ENCODE data around the gene CYBC1. TPM values are rescaled to one million over a fixed set of nuclear protein-coding genes. Genes with fewer than 3 reads are reported as not detected.

The CYBC1 gene
- total RNA-seq (28.9 TPM), polyA plus RNA-seq (ENCODE audit: insufficient read depth in 1 of 8, insufficient read length in 8 of 8, low replicate concordance in 1 of 8) (10 to 100 TPM; 30.7 to 53.5 (median 35.2) TPM)
- long read RNA-seq, donor 1, partial matches to known transcripts = 0 of 2 reads
- long read RNA-seq, donor 1, other reads (novel, unspliced or antisense) = 0 of 2 reads
- long read RNA-seq, donor 2 = 0 reads
- long read RNA-seq, donor 3, transcript CYBC1-201 (7 exons, 2,093 nt) = major isoform, 9 of 15 reads
- long read RNA-seq, donor 3, partial matches to known transcripts = 0 of 15 reads
- long read RNA-seq, donor 3, other reads (novel, unspliced or antisense) = 0 of 15 reads
- long read RNA-seq, donor 4, full-length matches to known transcripts = 8 of 8 reads
- long read RNA-seq, donor 4, partial matches to known transcripts = 0 of 8 reads
- long read RNA-seq, donor 4, other reads (novel, unspliced or antisense) = 0 of 8 reads
- long read RNA-seq, donor 5, transcript CYBC1-201 (7 exons, 2,093 nt) = major isoform, 11 of 24 reads
- long read RNA-seq, donor 5, partial matches to known transcripts = 5 of 24 reads
- long read RNA-seq, donor 5, other reads (novel, unspliced or antisense) = 0 of 24 reads
- long read RNA-seq, donor 6, transcript CYBC1-201 (7 exons, 2,093 nt) = major isoform, 6 of 7 reads
- long read RNA-seq, donor 6, partial matches to known transcripts = 0 of 7 reads
- long read RNA-seq, donor 6, other reads (novel, unspliced or antisense) = 0 of 7 reads
- long read RNA-seq, donor 7, transcript CYBC1-201 (7 exons, 2,093 nt) = major isoform, 5 of 7 reads
- long read RNA-seq, donor 7, partial matches to known transcripts = 0 of 7 reads
- long read RNA-seq, donor 7, other reads (novel, unspliced or antisense) = 0 of 7 reads
- long read RNA-seq, donor 8, partial matches to known transcripts = 0 of 2 reads
- long read RNA-seq, donor 8, other reads (novel, unspliced or antisense) = 0 of 2 reads
- long read RNA-seq, donor 9, partial matches to known transcripts = 0 of 7 reads
- long read RNA-seq, donor 9, other reads (novel, unspliced or antisense) = 0 of 7 reads
- long read RNA-seq, donor 10, full-length matches to known transcripts = 11 of 25 reads
- long read RNA-seq, donor 10, partial matches to known transcripts = 14 of 25 reads
- long read RNA-seq, donor 10, other reads (novel, unspliced or antisense) = 0 of 25 reads
- long read RNA-seq, donor 11, full-length matches to known transcripts = 17 of 17 reads
- long read RNA-seq, donor 11, partial matches to known transcripts = 0 of 17 reads
- long read RNA-seq, donor 11, other reads (novel, unspliced or antisense) = 0 of 17 reads

GRCh38 chr17:82450357-82451106 lies at the start of gene CYBC1:
Gene CYBC1 (minus strand): TSS chr17:82450752. CDS start chr17:82449254, 1,498 bp downstream.
- Histone ChIP-seq H3K4me3 (ENCODE audit: low read length) (peak within 1 kb of the TSS; percentile 81), H3K27ac (ENCODE audit: low read length) (peak within 1 kb of the TSS; percentile 97), H3K27me3 (ENCODE audit: control insufficient read depth, insufficient read depth, low read length) (no peaks in the 10 kb centered on the region), H3K36me3 (ENCODE audit: control insufficient read depth, insufficient read depth, low read length) (peaks cover 16% of the 10 kb centered on the region), H3K9me3 (replicated peaks; ENCODE audit: control insufficient read depth, low read depth, low read length) (no peaks in the 10 kb centered on the region), H3K4me1 (ENCODE audit: control insufficient read depth, insufficient read depth, low read length) (peaks cover 20% of the 10 kb centered on the region)
- peak; percentile 97 for DNase-seq
- under 1% methylated on average over 83 of the region's 91 CpGs for WGBS (ENCODE audit: insufficient coverage)

- DNase-seq = peak; percentile 57
- Histone ChIP-seq H3K27ac (ENCODE audit: low read length) (peak overlapping the region; percentile 86), H3K36me3 (ENCODE audit: control insufficient read depth, insufficient read depth, low read length) (no peaks in the 10 kb centered on the region), H3K27me3 (ENCODE audit: control insufficient read depth, insufficient read depth, low read length) (no peaks in the 10 kb centered on the region), H3K9me3 (replicated peaks; ENCODE audit: control insufficient read depth, low read depth, low read length) (no peaks in the 10 kb centered on the region), H3K4me3 (ENCODE audit: low read length) (peak overlapping the region; percentile 46), H3K4me1 (ENCODE audit: control insufficient read depth, insufficient read depth, low read length) (peaks cover 16% of the 10 kb centered on the region)
- under 1% methylated on average over 38 of the region's 66 CpGs for WGBS (ENCODE audit: insufficient coverage)
Observed at GRCh38 chr17:82497483-82498405, 47.2 kb upstream of the CYBC1 start.

GRCh38 chr17:82496529-82497434 lies 46.2 kb upstream of the CYBC1 start:
- Histone ChIP-seq H3K36me3 (ENCODE audit: control insufficient read depth, insufficient read depth, low read length) (no peaks in the 10 kb centered on the region), H3K27ac (ENCODE audit: low read length) (peak overlapping the region; percentile 55), H3K27me3 (ENCODE audit: control insufficient read depth, insufficient read depth, low read length) (no peaks in the 10 kb centered on the region), H3K4me1 (ENCODE audit: control insufficient read depth, insufficient read depth, low read length) (peaks cover 16% of the 10 kb centered on the region), H3K4me3 (ENCODE audit: low read length) (peak overlapping the region; percentile 76), H3K9me3 (replicated peaks; ENCODE audit: control insufficient read depth, low read depth, low read length) (no peaks in the 10 kb centered on the region)
- peak; percentile 98 for DNase-seq
- WGBS (ENCODE audit: insufficient coverage) = 7% methylated on average over 72 of the region's 83 CpGs

GRCh38 chr17:82495844-82496528 lies 45.4 kb upstream of the CYBC1 start:
- Histone ChIP-seq H3K36me3 (ENCODE audit: control insufficient read depth, insufficient read depth, low read length) (no peaks in the 10 kb centered on the region), H3K9me3 (replicated peaks; ENCODE audit: control insufficient read depth, low read depth, low read length) (no peaks in the 10 kb centered on the region), H3K27me3 (ENCODE audit: control insufficient read depth, insufficient read depth, low read length) (no peaks in the 10 kb centered on the region), H3K4me1 (ENCODE audit: control insufficient read depth, insufficient read depth, low read length) (peaks cover 16% of the 10 kb centered on the region), H3K4me3 (ENCODE audit: low read length) (no peak overlapping the region), H3K27ac (ENCODE audit: low read length) (no peak overlapping the region)
- no peak for DNase-seq
- 60% methylated on average over 8 of the region's 12 CpGs for WGBS (ENCODE audit: insufficient coverage)

GRCh38 chr17:82494236-82495055 lies 43.9 kb upstream of the CYBC1 start:
- Histone ChIP-seq H3K27ac (ENCODE audit: low read length) (peak overlapping the region; percentile 49), H3K4me3 (ENCODE audit: low read length) (no peak overlapping the region), H3K4me1 (ENCODE audit: control insufficient read depth, insufficient read depth, low read length) (peaks cover 23% of the 10 kb centered on the region), H3K36me3 (ENCODE audit: control insufficient read depth, insufficient read depth, low read length) (peaks cover 1% of the 10 kb centered on the region), H3K9me3 (replicated peaks; ENCODE audit: control insufficient read depth, low read depth, low read length) (no peaks in the 10 kb centered on the region), H3K27me3 (ENCODE audit: control insufficient read depth, insufficient read depth, low read length) (no peaks in the 10 kb centered on the region)
- DNase-seq = peak; percentile 93
- 4% methylated on average over 14 of the region's 17 CpGs for WGBS (ENCODE audit: insufficient coverage)

- H3K27ac ChIP-seq (ENCODE audit: low read length) = no peak overlapping the region
- 84% methylated on average over 8 of the region's 12 CpGs for WGBS (ENCODE audit: insufficient coverage)
- peaks cover 23% of the 10 kb centered on the region for H3K4me1 ChIP-seq (ENCODE audit: control insufficient read depth, insufficient read depth, low read length)
- DNase-seq = no peak
- no peaks in the 10 kb centered on the region for H3K9me3 ChIP-seq (replicated peaks; ENCODE audit: control insufficient read depth, low read depth, low read length)
- H3K27me3 ChIP-seq (ENCODE audit: control insufficient read depth, insufficient read depth, low read length) = no peaks in the 10 kb centered on the region
- H3K36me3 ChIP-seq (ENCODE audit: control insufficient read depth, insufficient read depth, low read length) = peaks cover 9% of the 10 kb centered on the region
- H3K4me3 ChIP-seq (ENCODE audit: low read length) = no peak overlapping the region
Observed at GRCh38 chr17:82493226-82493781, 42.8 kb upstream of the CYBC1 start.

- Histone ChIP-seq H3K27ac (ENCODE audit: low read length) (no peak overlapping the region), H3K9me3 (replicated peaks; ENCODE audit: control insufficient read depth, low read depth, low read length) (no peaks in the 10 kb centered on the region), H3K27me3 (ENCODE audit: control insufficient read depth, insufficient read depth, low read length) (no peaks in the 10 kb centered on the region), H3K4me1 (ENCODE audit: control insufficient read depth, insufficient read depth, low read length) (peaks cover 23% of the 10 kb centered on the region), H3K36me3 (ENCODE audit: control insufficient read depth, insufficient read depth, low read length) (peaks cover 13% of the 10 kb centered on the region), H3K4me3 (ENCODE audit: low read length) (no peak overlapping the region)
- WGBS (ENCODE audit: insufficient coverage) = 82% methylated on average over 7 of the region's 13 CpGs
- DNase-seq = no peak
Observed at GRCh38 chr17:82492643-82493225, 42.2 kb upstream of the CYBC1 start.

All from muscle of leg (tissue), 16 donors.